Mucosa of rectum (tissue), 2 donors: ENCODE measurements around the gene CIROP.

Source experiments
- H3K27ac ChIP-seq, 2 donors: one replicate each; pipeline ENCODE4 v1.7.0; 2013; ENCODE audit warnings: inconsistent platforms in 2 of 2, low read depth in 2 of 2, low read length in 2 of 2
- H3K27me3 ChIP-seq, 2 donors: one replicate each; pipeline ENCODE4 v1.7.0; 2013; ENCODE audit warnings: low read length in 2 of 2; ENCODE audit not compliant: control insufficient read depth in 2 of 2, insufficient read depth in 2 of 2
- H3K36me3 ChIP-seq, 2 donors: one replicate each; pipeline ENCODE4 v1.7.0; 2013; ENCODE audit warnings: low read length in 2 of 2; ENCODE audit not compliant: control insufficient read depth in 2 of 2, insufficient read depth in 2 of 2
- H3K4me1 ChIP-seq, 2 donors: one replicate each; pipeline ENCODE4 v1.7.0; 2013; ENCODE audit warnings: low read length in 2 of 2, mild to moderate bottlenecking in 1 of 2; ENCODE audit not compliant: control insufficient read depth in 2 of 2, insufficient read depth in 2 of 2
- H3K4me3 ChIP-seq, 2 donors: one replicate each; pipeline ENCODE4 v1.7.0; 2013; ENCODE audit warnings: low read length in 2 of 2
- H3K9ac ChIP-seq, 2 donors: one replicate each; pipeline ENCODE4 v1.7.0; 2013; ENCODE audit warnings: low read length in 2 of 2, low read depth in 1 of 2, mild to moderate bottlenecking in 1 of 2
- H3K9me3 ChIP-seq, 2 donors: one replicate each; pipeline ENCODE4 v1.7.0; 2013; ENCODE audit warnings: low read length in 2 of 2; ENCODE audit not compliant: control insufficient read depth in 2 of 2
- donor health status: healthy.
- donor health status: Normal muscosa, but diverticular disease.

The CIROP gene

GRCh38 chr14:23095196-23096108, 9.3 kb downstream of the CIROP start, which contains the start of gene C14orf119:
C14orf119 (plus strand) TSS chr14:23095505; CDS start chr14:23097659, 2,154 bp downstream.
- H3K9me3 ChIP-seq, result no peaks in the 10 kb centered on the region
- peaks cover 19 to 20% of the 10 kb centered on the region in 2 donors for H3K4me1 ChIP-seq
- H3K27me3 ChIP-seq, result no peaks in the 10 kb centered on the region
- peak within 1 kb of the TSS; percentile 99 for H3K9ac ChIP-seq
- peak within 1 kb of the TSS; percentile 97 to 99 for H3K4me3 ChIP-seq
- peak within 1 kb of the TSS; percentile 99 for H3K27ac ChIP-seq
- peaks cover 28 to 40% of the 10 kb centered on the region in 2 donors for H3K36me3 ChIP-seq

- Histone ChIP-seq H3K27me3 (no peaks in the 10 kb centered on the region), H3K4me3 (peak within 1 kb of the TSS; percentile 97 to 99), H3K9me3 (no peaks in the 10 kb centered on the region), H3K9ac (peak within 1 kb of the TSS; percentile 99), H3K36me3 (peaks cover 35 to 47% of the 10 kb centered on the region in 2 donors), H3K4me1 (peaks cover 19 to 20% of the 10 kb centered on the region in 2 donors), H3K27ac (peak within 1 kb of the TSS; percentile 99)
These were observed 10.1 kb downstream of the CIROP start, which contains the start of gene ACIN1 for GRCh38 chr14:23094666-23095195. ACIN1 (minus strand) TSS chr14:23095136; CDS start chr14:23095112, 24 bp downstream.

- Histone ChIP-seq H3K4me1 (peaks cover 19 to 20% of the 10 kb centered on the region in 2 donors), H3K9me3 (no peaks in the 10 kb centered on the region), H3K36me3 (peaks cover 41 to 51% of the 10 kb centered on the region in 2 donors)
These were observed 10.7 kb downstream of the CIROP start for GRCh38 chr14:23093991-23094665.

GRCh38 chr14:23093526-23093925, 11.3 kb downstream of the CIROP start:
- peak overlapping the region; percentile 97 to 99 for H3K4me3 ChIP-seq
- peaks cover 19 to 20% of the 10 kb centered on the region in 2 donors for H3K4me1 ChIP-seq
- H3K9ac ChIP-seq, result peak overlapping the region; percentile 95 to 99
- H3K36me3 ChIP-seq, result peaks cover 43 to 49% of the 10 kb centered on the region in 2 donors
- no peaks in the 10 kb centered on the region for H3K27me3 ChIP-seq
- no peaks in the 10 kb centered on the region for H3K9me3 ChIP-seq
- no peak overlapping the region for H3K27ac ChIP-seq

More at GRCh38 chr14:23093991-23094665, 10.7 kb downstream of the CIROP start:
- Histone ChIP-seq H3K4me3 (peak overlapping the region; percentile 97 to 99), H3K27me3 (no peaks in the 10 kb centered on the region), H3K27ac (peak overlapping the region; percentile 99), H3K9ac (peak overlapping the region; percentile 95 to 99)

- no peaks in the 10 kb centered on the region for H3K9me3 ChIP-seq
- peaks cover 43 to 50% of the 10 kb centered on the region in 2 donors for H3K36me3 ChIP-seq
- H3K4me3 ChIP-seq, result no peak overlapping the region
- no peak overlapping the region for H3K27ac ChIP-seq
- H3K9ac ChIP-seq, result no peak overlapping the region
- H3K4me1 ChIP-seq, result peaks cover 19 to 20% of the 10 kb centered on the region in 2 donors
- H3K27me3 ChIP-seq, result no peaks in the 10 kb centered on the region
These were observed 11.7 kb downstream of the CIROP start for GRCh38 chr14:23093104-23093503.

- H3K27ac ChIP-seq, result no peak overlapping the region
- H3K4me1 ChIP-seq, result peaks cover 14 to 15% of the 10 kb centered on the region in 2 donors
- no peak overlapping the region for H3K9ac ChIP-seq
- H3K4me3 ChIP-seq, result no peak overlapping the region
- H3K27me3 ChIP-seq, result no peaks in the 10 kb centered on the region
- H3K36me3 ChIP-seq, result peaks cover 43 to 51% of the 10 kb centered on the region in 2 donors
- H3K9me3 ChIP-seq, result no peaks in the 10 kb centered on the region
These were observed 13.2 kb downstream of the CIROP start for GRCh38 chr14:23091294-23092225.

GRCh38 chr14:23090254-23090636, 14.5 kb downstream of the CIROP start:
- Histone ChIP-seq H3K4me3 (no peak overlapping the region), H3K27ac (no peak overlapping the region), H3K36me3 (peaks cover 56 to 64% of the 10 kb centered on the region in 2 donors)

GRCh38 chr14:23089498-23090253, 15.1 kb downstream of the CIROP start:
- no peak overlapping the region for H3K27ac ChIP-seq
- no peaks in the 10 kb centered on the region for H3K9me3 ChIP-seq
- peaks cover 13 to 14% of the 10 kb centered on the region in 2 donors for H3K4me1 ChIP-seq
- H3K36me3 ChIP-seq, result peaks cover 57 to 65% of the 10 kb centered on the region in 2 donors
- H3K27me3 ChIP-seq, result no peaks in the 10 kb centered on the region
- no peak overlapping the region for H3K4me3 ChIP-seq
- no peak overlapping the region for H3K9ac ChIP-seq

More at GRCh38 chr14:23090254-23090636, 14.5 kb downstream of the CIROP start:
- Histone ChIP-seq H3K9me3 (no peaks in the 10 kb centered on the region), H3K27me3 (no peaks in the 10 kb centered on the region), H3K4me1 (peaks cover 13 to 14% of the 10 kb centered on the region in 2 donors), H3K9ac (no peak overlapping the region)
